ENCODE data around the gene SCN8A.

The SCN8A gene

GRCh38 chr12:51714666-51715065 is 123.6 kb downstream of the SCN8A start:
- no peak for DNase-seq (ENCODE audit: low read depth, low spot score)

- no peak for DNase-seq (ENCODE audit: low read depth, low spot score)
These were observed 126.4 kb downstream of the SCN8A start for GRCh38 chr12:51717326-51717925.

- DNase-seq (ENCODE audit: low read depth, low spot score), result peak; percentile 25
These were observed 130.4 kb downstream of the SCN8A start for GRCh38 chr12:51721282-51721940.

GRCh38 chr12:51722431-51722830 is 131.4 kb downstream of the SCN8A start:
- DNase-seq (ENCODE audit: low read depth, low spot score), result no peak

GRCh38 chr12:51726161-51726560 is 135.1 kb downstream of the SCN8A start:
- no peak for DNase-seq (ENCODE audit: low read depth, low spot score)

- DNase-seq (ENCODE audit: low read depth, low spot score), result no peak
These were observed 135.9 kb downstream of the SCN8A start for GRCh38 chr12:51726931-51727330.

- DNase-seq (ENCODE audit: low read depth, low spot score), result no peak
These were observed 138.3 kb downstream of the SCN8A start for GRCh38 chr12:51729331-51729730.

GRCh38 chr12:51730745-51731144 is 139.7 kb downstream of the SCN8A start:
- DNase-seq (ENCODE audit: low read depth, low spot score), result no peak

- no peak for DNase-seq (ENCODE audit: low read depth, low spot score)
These were observed 149.5 kb downstream of the SCN8A start for GRCh38 chr12:51740536-51740935.

- DNase-seq (ENCODE audit: low read depth, low spot score), result no peak
These were observed 153.2 kb downstream of the SCN8A start for GRCh38 chr12:51744235-51744634.

GRCh38 chr12:51744957-51745356 is 153.9 kb downstream of the SCN8A start:
- DNase-seq (ENCODE audit: low read depth, low spot score), result no peak

GRCh38 chr12:51746416-51746815 is 155.4 kb downstream of the SCN8A start:
- no peak for DNase-seq (ENCODE audit: low read depth, low spot score)

- no peak for DNase-seq (ENCODE audit: low read depth, low spot score)
These were observed 157.2 kb downstream of the SCN8A start for GRCh38 chr12:51748235-51748634.

GRCh38 chr12:51749206-51749985 is 158.4 kb downstream of the SCN8A start:
- no peak for DNase-seq (ENCODE audit: low read depth, low spot score)

- no peak for DNase-seq (ENCODE audit: low read depth, low spot score)
These were observed 158.9 kb downstream of the SCN8A start for GRCh38 chr12:51749986-51750317.

GRCh38 chr12:51751661-51752060 is 160.6 kb downstream of the SCN8A start:
- no peak for DNase-seq (ENCODE audit: low read depth, low spot score)

GRCh38 chr12:51752234-51752889 is 161.3 kb downstream of the SCN8A start:
- DNase-seq (ENCODE audit: low read depth, low spot score), result no peak

GRCh38 chr12:51753980-51754675 is 163.1 kb downstream of the SCN8A start:
- DNase-seq (ENCODE audit: low read depth, low spot score), result no peak

GRCh38 chr12:51755251-51755650 is 164.2 kb downstream of the SCN8A start:
- DNase-seq (ENCODE audit: low read depth, low spot score), result no peak

GRCh38 chr12:51759175-51759574 is 168.1 kb downstream of the SCN8A start:
- no peak for DNase-seq (ENCODE audit: low read depth, low spot score)

- DNase-seq (ENCODE audit: low read depth, low spot score), result no peak
These were observed 168.7 kb downstream of the SCN8A start for GRCh38 chr12:51759695-51760094.

- no peak for DNase-seq (ENCODE audit: low read depth, low spot score)
These were observed 169.2 kb downstream of the SCN8A start for GRCh38 chr12:51760231-51760630.
